WI38 (cell line): ENCODE measurements around the gene GRID1.

ENCODE experiments used
- H3K4me3 ChIP-seq: 2 replicates; pipeline ENCODE4 v1.5.1; 2011; ENCODE audit warnings: low read depth, mild to moderate bottlenecking, control low read depth, low read length
- CTCF ChIP-seq: IDR thresholded peaks from 2 replicates; pipeline ENCODE4 v1.5.1; 2012; ENCODE audit warnings: low read depth, mild to moderate bottlenecking, control low read depth, low read length

GRID1 gene

GRCh38 chr10:86056672-86057071 is 309.9 kb downstream of the GRID1 start:
- H3K4me3 ChIP-seq: no peak overlapping the region
- no peak for TF ChIP-seq CTCF

GRCh38 chr10:86055928-86056327 is 310.7 kb downstream of the GRID1 start:
- TF ChIP-seq CTCF: no peak
- no peak overlapping the region for H3K4me3 ChIP-seq

GRCh38 chr10:86053675-86054074 is 312.9 kb downstream of the GRID1 start:
- no peak for TF ChIP-seq CTCF
- no peak overlapping the region for H3K4me3 ChIP-seq

GRCh38 chr10:86051586-86051985 is 315.0 kb downstream of the GRID1 start:
- no peak for TF ChIP-seq CTCF
- no peak overlapping the region for H3K4me3 ChIP-seq

- TF ChIP-seq CTCF: no peak
- H3K4me3 ChIP-seq: no peak overlapping the region
Observed at GRCh38 chr10:86049442-86049841, 317.2 kb downstream of the GRID1 start.

GRCh38 chr10:86048973-86049372 is 317.6 kb downstream of the GRID1 start:
- no peak overlapping the region for H3K4me3 ChIP-seq
- no peak for TF ChIP-seq CTCF

- no peak for TF ChIP-seq CTCF
- no peak overlapping the region for H3K4me3 ChIP-seq
Observed at GRCh38 chr10:86048571-86048970, 318.0 kb downstream of the GRID1 start.
